ENCODE data around the gene GSS. TPM values are rescaled to one million over a fixed set of nuclear protein-coding genes. Genes with fewer than 3 reads are reported as not detected.

The GSS gene
- total RNA-seq (10 to 100 TPM; 14.5 to 35.3 (median 22.2) TPM), polyA plus RNA-seq (10 to 100 TPM; 19.8 to 42.0 TPM)
- long read RNA-seq, donor 1, transcript GSS-201 (13 exons, 1,919 nt): major isoform, 137 of 207 reads
- long read RNA-seq, donor 1, partial matches to known transcripts: 20 of 207 reads
- long read RNA-seq, donor 1, other reads (novel, unspliced or antisense): 46 of 207 reads
- long read RNA-seq, donor 2, transcript GSS-201 (13 exons, 1,919 nt): major isoform, 17 of 18 reads
- long read RNA-seq, donor 2, partial matches to known transcripts: 0 of 18 reads
- long read RNA-seq, donor 2, other reads (novel, unspliced or antisense): 0 of 18 reads
- long read RNA-seq, donor 3, transcript GSS-201 (13 exons, 1,919 nt): major isoform, 27 of 37 reads
- long read RNA-seq, donor 3, partial matches to known transcripts: 5 of 37 reads
- long read RNA-seq, donor 3, other reads (novel, unspliced or antisense): 4 of 37 reads

GRCh38 chr20:34955231-34956040 lies at the start of gene GSS, which contains the start of gene MYH7B:
TSS of gene GSS (minus strand) at chr20:34955806. CDS start at chr20:34951852, 3,954 bp downstream.
TSS of gene MYH7B (plus strand) at chr20:34955868. CDS start at chr20:34978006, 22,138 bp downstream.
- Histone ChIP-seq H3K36me3 (no peaks in the 10 kb centered on the region), H3K4me1 (ENCODE audit: insufficient read depth) (no peaks in the 10 kb centered on the region), H3K4me3 (peak within 1 kb of the TSS; percentile 79), H3K27me3 (no peaks in the 10 kb centered on the region), H3K27ac (peak within 1 kb of the TSS; percentile 59 to 86), H3K9me3 (no peaks in the 10 kb centered on the region)
- intact Hi-C loops (cut with DNase I): loop anchor here (2.0 to 5.0 kb wide), 2 partner anchors 81 to 83 kb away; partner anchors contain the start of gene GGT7 (in 3 of the 4)
- DNase-seq: peak; percentile 97 to 99 (median 99)
- 0 to 1% (median 1%) methylated on average over 54 to 62 of the region's 62 CpGs for WGBS, 3 donors
- TF ChIP-seq CTCF (IDR thresholded peaks at IDR 0.05): peak in 2 of 3 donors; percentile 61 to 71
- no peak for TF ChIP-seq EP300 (IDR thresholded peaks at IDR 0.05)
- TF ChIP-seq POLR2A (IDR thresholded peaks at IDR 0.05): peak; percentile 64

DNA sequence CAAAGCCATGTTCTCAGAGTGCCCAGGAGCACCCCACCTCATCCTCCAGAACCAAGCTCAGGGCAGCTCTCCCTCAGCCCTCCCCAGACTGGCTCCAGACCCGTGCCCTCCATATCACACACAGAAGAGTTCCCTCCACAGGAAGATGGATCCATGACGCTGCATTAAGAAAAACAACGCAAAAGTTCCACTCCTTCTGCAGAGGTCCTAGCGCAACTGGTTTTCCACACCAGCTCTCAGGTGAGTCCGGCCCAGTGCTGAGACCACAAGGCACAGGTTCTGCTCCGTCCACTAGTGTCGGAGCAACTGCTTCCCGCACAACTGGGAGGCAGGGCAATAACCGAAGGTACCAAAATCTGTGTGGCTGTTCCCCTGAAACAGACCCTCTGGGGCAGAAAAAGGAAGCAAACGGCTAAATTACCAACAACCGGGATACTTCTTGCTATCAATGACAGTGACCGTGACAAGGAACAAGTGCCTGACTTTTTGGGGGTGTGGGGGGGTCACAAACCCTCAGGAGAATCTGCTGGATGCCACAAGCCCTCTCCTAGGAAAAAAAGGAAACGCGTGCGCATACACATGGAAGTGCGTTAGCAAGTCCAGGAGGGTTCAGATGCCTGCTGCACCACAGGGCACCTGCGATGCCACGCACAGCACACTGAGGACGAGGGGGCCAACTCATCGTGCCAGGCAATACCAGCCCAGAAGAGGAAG lies 49.3 kb upstream of the GSS start:
- WGBS, 3 donors: 87 to 92% (median 91%) methylated on average over 20 of the region's 20 CpGs
- Histone ChIP-seq H3K27ac (no peak overlapping the region), H3K27me3 (no peaks in the 10 kb centered on the region), H3K4me1 (ENCODE audit: insufficient read depth) (no peaks in the 10 kb centered on the region), H3K4me3 (no peak overlapping the region), H3K9me3 (no peaks in the 10 kb centered on the region), H3K36me3 (no peaks in the 10 kb centered on the region)
- peak in 4 of 5 donors; percentile 6 to 18 (median 11) for DNase-seq
- intact Hi-C loops (cut with DNase I): no loop called here
- TF ChIP-seq EP300 (IDR thresholded peaks at IDR 0.05): no peak
- TF ChIP-seq POLR2A (IDR thresholded peaks at IDR 0.05): no peak
- TF ChIP-seq CTCF (IDR thresholded peaks at IDR 0.05): no peak

- Histone ChIP-seq H3K4me3 (no peak overlapping the region), H3K27ac (no peak overlapping the region), H3K9me3 (no peaks in the 10 kb centered on the region), H3K4me1 (ENCODE audit: insufficient read depth) (no peaks in the 10 kb centered on the region), H3K36me3 (no peaks in the 10 kb centered on the region), H3K27me3 (no peaks in the 10 kb centered on the region)
- intact Hi-C loops (cut with DNase I): no loop called here
- no peak for TF ChIP-seq EP300 (IDR thresholded peaks at IDR 0.05)
- TF ChIP-seq CTCF (IDR thresholded peaks at IDR 0.05): no peak
- TF ChIP-seq POLR2A (IDR thresholded peaks at IDR 0.05): no peak
- peak in 4 of 5 donors; percentile 1 to 28 (median 12) for DNase-seq
- 80 to 86% (median 86%) methylated on average over 17 to 18 of the region's 18 CpGs for WGBS, 3 donors
Observed at GRCh38 chr20:35004051-35004725, 48.6 kb upstream of the GSS start.
